Adrenal gland (tissue), 12 donors: ENCODE data around the gene KIAA1549. TPM values are rescaled to one million over a fixed set of nuclear protein-coding genes. Genes with fewer than 3 reads are reported as not detected.

Source experiments
- DNase-seq, 7 donors: peaks; one replicate each; pipeline ENCODE4 v3.0.0-alpha.2; 2019 to 2020
- H3K27ac ChIP-seq, 5 donors: fragments of 200-600 bp; sonication (generic) in 4 of 5; 1 replicate in 3 of 5; 2 replicates in 2 of 5; pipeline versions ENCODE4 v1.5.1 to v1.8.0; 2016 to 2020; ENCODE audit warnings: mild to moderate bottlenecking in 1 of 5
- H3K27me3 ChIP-seq: fragments of 200-600 bp; 2 replicates; pipeline ENCODE4 v1.8.0; 2021
- H3K36me3 ChIP-seq, 2 donors: fragments of 200-600 bp; replicated peaks in 1 of 2; 1 replicate in 1 of 2; 2 replicates in 1 of 2; pipeline versions ENCODE4 v1.5.1 to v1.8.0; 2018 to 2022
- H3K4me1 ChIP-seq, 2 donors: fragments of 200-600 bp; replicated peaks in 1 of 2; 1 replicate in 1 of 2; 2 replicates in 1 of 2; pipeline versions ENCODE4 v1.5.1 to v1.8.0; 2018 to 2021
- H3K4me3 ChIP-seq, 4 donors: fragments of 200-600 bp; sonication (generic) in 3 of 4; one replicate each; pipeline ENCODE4 v1.5.1; 2016 to 2018
- H3K9me3 ChIP-seq, 3 donors: fragments of 200-600 bp; sonication (generic) in 1 of 3; replicated peaks in 1 of 3; 1 replicate in 2 of 3; 2 replicates in 1 of 3; pipeline versions ENCODE4 v1.5.1 to v1.8.0; 2016 to 2021
- CTCF ChIP-seq, 6 experiments: fragments of 450-650 bp in 4 of 6; fragments of 200-600 bp in 2 of 6; sonication (generic) in 1 of 6; IDR thresholded peaks; 1 replicate in 5 of 6; 2 replicates in 1 of 6; pipeline versions ENCODE4 v1.5.1 to v1.8.0; 2016 to 2021; ENCODE audit warnings: antibody characterized with exemption in 6 of 6, mild to moderate bottlenecking in 2 of 6, moderate library complexity in 1 of 6
- POLR2A ChIP-seq, 2 donors: fragments of 450-650 bp; IDR thresholded peaks; one replicate each; pipeline ENCODE4 v1.6.1; 2017; ENCODE audit warnings: antibody characterized with exemption in 2 of 2, mild to moderate bottlenecking in 2 of 2, moderate library complexity in 1 of 2
- WGBS, 4 donors: extraction: QIAGEN DNeasy Blood & Tissue Kit in 2 of 4; methylation state at CpG; one replicate each; pipeline versions ENCODE4 v1.1.5 to v1.1.7; 2013 to 2017; 5-methylcytosine and 5-hydroxymethylcytosine counted together
- intact Hi-C, 2 donors: fragments of 100-400 bp; cut with DNase I; formaldehyde crosslinking; loops; one replicate each; pipeline versions ENCODE4 v1.14.1 to v1.15.0; 2022 to 2023
- polyA plus RNA-seq, 3 donors: library from polyadenylated mRNA; stranded (reverse); fragments of 200-250 nt in 2 of 3; fragments of 350-450 nt in 1 of 3; fragmentation: Illumina TruSeq in 1 of 3; extraction: RNeasy Lipid Tissue Mini Kit (QIAGEN cat#74804) in 1 of 3; gene quantifications; one replicate each; pipeline ENCODE4 v1.2.3, GENCODE V29; 2013 to 2014
- total RNA-seq, 9 donors: library from RNA; depleted of rRNA in 4 of 9; stranded (reverse); fragments of >200 nt in 4 of 9; fragments of 120-200 nt in 1 of 9; fragmentation: NEBNext Ultra II Directional in 1 of 9; extraction: Animal tissue kit (Norgen Biotek cat#: 25700) in 1 of 9; gene quantifications; one replicate each; pipeline versions ENCODE4 v1.1.0 to v1.2.4, GENCODE V29; 2013 to 2023
- donor health status: healthy with polysubstance abuse.
- donor health status: Bipolar disorder and iron deficiency.
- donor health status: DM: yes; HTN: yes; CAD: no.
- donor health status: DM: no; HTN: no; CAD: no.
- donor health status: DM: no; HTN: no; CAD: no.
- donor health status: DM: yes; HTN: yes; CAD: no.

The KIAA1549 gene
- total and polyA plus RNA-seq, 12 donors: 1.3 to 7.6 (median 3.7) TPM

DNA sequence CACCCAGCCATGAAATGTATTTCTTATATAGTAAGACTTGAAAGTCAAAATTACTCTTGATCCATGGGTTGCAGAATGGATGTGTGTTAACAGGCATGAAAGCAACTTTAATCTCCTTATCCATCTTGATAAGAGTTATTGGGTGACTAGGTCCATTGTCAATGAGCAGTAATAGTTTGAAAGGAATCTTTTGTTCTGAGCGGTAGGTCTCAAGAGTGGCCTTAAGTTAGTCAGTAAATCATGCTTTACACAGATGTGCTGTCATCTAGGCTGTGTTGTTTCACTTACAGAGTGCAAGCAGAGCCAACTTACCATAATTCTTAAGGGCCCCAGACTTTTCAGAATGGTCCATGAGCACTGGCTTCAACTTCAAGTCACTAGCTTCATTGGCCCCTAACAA, 51.2 kb downstream of the KIAA1549 start:
- no peaks in the 10 kb centered on the region for H3K9me3 ChIP-seq
- TF ChIP-seq CTCF (IDR thresholded peaks at IDR 0.05) (no peak), POLR2A (IDR thresholded peaks at IDR 0.05) (no peak)
- H3K27me3 ChIP-seq: no peaks in the 10 kb centered on the region
- no peak for DNase-seq
- H3K27ac ChIP-seq: no peak overlapping the region
- H3K4me1 ChIP-seq: peaks cover 0 to 2% of the 10 kb centered on the region in 2 donors
- intact Hi-C loops: no loop called here
- no peaks in the 10 kb centered on the region for H3K36me3 ChIP-seq
- no peak overlapping the region for H3K4me3 ChIP-seq
- WGBS, 4 donors: 90 to 100% (median 93%) methylated on average over 1 of the region's 1 CpG

GRCh38 chr7:138926241-138926612, 55.0 kb downstream of the KIAA1549 start:
- no peak for DNase-seq
- H3K27ac ChIP-seq: peak overlapping the region in 1 of 5 donors; percentile 9
- H3K36me3 ChIP-seq: no peaks in the 10 kb centered on the region
- H3K27me3 ChIP-seq: no peaks in the 10 kb centered on the region
- TF ChIP-seq POLR2A (IDR thresholded peaks at IDR 0.05): no peak
- no peak for TF ChIP-seq CTCF (IDR thresholded peaks at IDR 0.05)
- WGBS, 4 donors: 90 to 94% (median 93%) methylated on average over 8 of the region's 8 CpGs
- no peak overlapping the region for H3K4me3 ChIP-seq
- no peaks in the 10 kb centered on the region for H3K9me3 ChIP-seq
- H3K4me1 ChIP-seq: no peaks in the 10 kb centered on the region
- intact Hi-C loops: no loop called here

GRCh38 chr7:138924501-138925225, 56.5 kb downstream of the KIAA1549 start:
- intact Hi-C loops: no loop called here
- no peak for TF ChIP-seq CTCF (IDR thresholded peaks at IDR 0.05)
- TF ChIP-seq POLR2A (IDR thresholded peaks at IDR 0.05): no peak
- Histone ChIP-seq H3K36me3 (no peaks in the 10 kb centered on the region), H3K27me3 (no peaks in the 10 kb centered on the region), H3K4me3 (no peak overlapping the region), H3K27ac (no peak overlapping the region), H3K9me3 (no peaks in the 10 kb centered on the region), H3K4me1 (no peaks in the 10 kb centered on the region)
- peak in 2 of 7 donors; percentile 19 to 54 for DNase-seq
- 75 to 84% (median 77%) methylated on average over 13 to 17 of the region's 17 CpGs for WGBS, 4 donors

- 94 to 97% (median 96%) methylated on average over 11 of the region's 11 CpGs for WGBS, 4 donors
- intact Hi-C loops: no loop called here
Observed at GRCh38 chr7:138921277-138921676, 59.9 kb downstream of the KIAA1549 start.

More at GRCh38 chr7:138921277-138921676, 59.9 kb downstream of the KIAA1549 start:
- H3K4me3 ChIP-seq: no peak overlapping the region
- no peak overlapping the region for H3K27ac ChIP-seq
- no peaks in the 10 kb centered on the region for H3K27me3 ChIP-seq
- H3K36me3 ChIP-seq: no peaks in the 10 kb centered on the region
- no peaks in the 10 kb centered on the region for H3K4me1 ChIP-seq
- DNase-seq: peak in 1 of 7 donors; percentile 18
- TF ChIP-seq CTCF (IDR thresholded peaks at IDR 0.05) (no peak), POLR2A (IDR thresholded peaks at IDR 0.05) (no peak)
- H3K9me3 ChIP-seq: no peaks in the 10 kb centered on the region
